SK-N-SH treated with all-trans-retinoic acid at 6 μM for 48 hours (cell line): ENCODE data around the gene NTN1.

Experiments
- ARNTL ChIP-seq: fragments of 450-650 bp; formaldehyde crosslinking; IDR thresholded peaks from 2 replicates; pipeline ENCODE4 v1.5.0; 2020; ENCODE audit warnings: low read depth, mild to moderate bottlenecking, moderate library complexity, borderline replicate concordance
- BACH2 ChIP-seq: fragments of 250-450 bp; sonication (Bioruptor Pico); IDR thresholded peaks from 2 replicates; pipeline ENCODE4 v1.9.0; 2021; ENCODE audit warnings: mild to moderate bottlenecking, borderline replicate concordance
- CSDC2 ChIP-seq: fragments of 250-450 bp; sonication (Bioruptor Pico); IDR thresholded peaks from 2 replicates; pipeline ENCODE4 v1.5.0; 2020; ENCODE audit warnings: mild to moderate bottlenecking, moderate library complexity
- GLIS3 ChIP-seq: fragments of 250-450 bp; sonication (Bioruptor Pico); IDR thresholded peaks from 2 replicates; pipeline ENCODE4 v1.5.0; 2020; ENCODE audit warnings: mild to moderate bottlenecking, moderate library complexity
- ISL1 ChIP-seq: fragments of 250-450 bp; sonication (Bioruptor Pico); IDR thresholded peaks from 2 replicates; pipeline ENCODE4 v2.1.2; 2022; ENCODE audit warnings: mild to moderate bottlenecking, moderate library complexity
- PPARA ChIP-seq: fragments of 250-450 bp; sonication (Bioruptor Pico); IDR thresholded peaks from 2 replicates; pipeline ENCODE4 v1.5.0; 2020; ENCODE audit warnings: mild to moderate bottlenecking, borderline replicate concordance
- SNAI2 ChIP-seq: fragments of 250-450 bp; sonication (Bioruptor Pico); IDR thresholded peaks from 2 replicates; pipeline ENCODE4 v1.5.0; 2020; ENCODE audit warnings: mild to moderate bottlenecking, moderate library complexity
- TCF4 ChIP-seq: fragments of 250-450 bp; sonication (Bioruptor Pico); IDR thresholded peaks from 2 replicates; pipeline ENCODE4 v1.8.0; 2021; ENCODE audit warnings: mild to moderate bottlenecking, moderate library complexity, borderline replicate concordance
- TOX ChIP-seq: fragments of 250-450 bp; sonication (Bioruptor Pico); IDR thresholded peaks from 2 replicates; pipeline ENCODE4 v1.8.0; 2021; ENCODE audit warnings: mild to moderate bottlenecking, moderate library complexity, borderline replicate concordance
- ZFP3 ChIP-seq: fragments of 250-450 bp; sonication (Bioruptor Pico); IDR thresholded peaks from 2 replicates; pipeline ENCODE4 v1.5.0; 2020; ENCODE audit warnings: mild to moderate bottlenecking, moderate library complexity
- TF ChIP-seq, protein P1 (sequence below): fragments of 250-450 bp; sonication (Bioruptor Pico); IDR thresholded peaks from 2 replicates; pipeline ENCODE4 v1.5.1; 2020; ENCODE audit warnings: low read depth, mild to moderate bottlenecking, moderate library complexity
- TF ChIP-seq, protein P2 (sequence below): fragments of 250-450 bp; sonication (Bioruptor Pico); IDR thresholded peaks from 2 replicates; pipeline ENCODE4 v1.8.0; 2020; ENCODE audit warnings: mild to moderate bottlenecking, moderate library complexity, borderline replicate concordance

DNA sequence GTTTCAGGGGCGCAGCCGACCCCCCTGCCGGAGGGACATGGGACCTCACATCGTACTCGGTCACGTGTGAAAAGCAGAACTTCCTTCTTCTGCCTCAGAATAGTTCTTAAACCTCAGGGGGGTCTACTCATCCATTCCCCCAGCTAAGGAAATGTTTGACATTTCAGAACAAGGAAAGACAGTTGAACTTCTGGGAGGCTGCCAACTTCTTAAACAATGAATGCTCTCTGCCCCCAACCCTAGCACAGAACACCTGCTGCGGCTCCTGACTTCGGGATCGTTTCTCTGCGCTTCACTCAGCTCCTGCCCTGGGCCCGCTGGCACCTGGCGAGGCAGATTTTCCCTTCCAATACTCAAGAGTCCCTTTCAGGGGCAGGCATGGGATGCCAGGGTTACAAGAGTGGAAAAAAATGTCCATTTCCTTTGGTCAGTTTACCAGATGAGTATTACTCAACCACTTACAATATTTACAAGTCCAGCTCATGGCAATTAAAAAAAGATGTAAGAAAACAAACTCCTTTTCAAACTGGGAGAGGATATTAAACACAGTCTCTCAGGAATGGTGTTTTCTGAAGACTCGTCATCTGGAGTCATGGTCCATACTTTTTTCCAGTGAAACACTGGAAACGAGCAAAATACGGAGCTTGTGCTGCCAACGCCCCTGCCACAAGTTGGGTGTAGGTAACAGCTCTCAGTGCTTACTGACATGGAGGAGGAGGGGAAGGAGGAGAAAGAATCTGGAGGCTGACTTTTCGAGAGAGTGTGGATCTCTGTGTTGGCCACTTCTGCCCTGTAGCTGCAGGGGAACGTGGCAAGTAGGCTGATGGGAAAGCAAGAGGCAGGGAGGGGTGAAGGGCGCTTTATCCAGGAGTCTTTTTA lies 235.7 kb downstream of the NTN1 start:
- no peak for TF ChIP-seq SNAI2 (CRISPR knock-in tag)
- TF ChIP-seq CSDC2 (CRISPR knock-in tag): no peak
- no peak for TF ChIP-seq ZFP3 (CRISPR knock-in tag)
- TF ChIP-seq, protein P1, sequence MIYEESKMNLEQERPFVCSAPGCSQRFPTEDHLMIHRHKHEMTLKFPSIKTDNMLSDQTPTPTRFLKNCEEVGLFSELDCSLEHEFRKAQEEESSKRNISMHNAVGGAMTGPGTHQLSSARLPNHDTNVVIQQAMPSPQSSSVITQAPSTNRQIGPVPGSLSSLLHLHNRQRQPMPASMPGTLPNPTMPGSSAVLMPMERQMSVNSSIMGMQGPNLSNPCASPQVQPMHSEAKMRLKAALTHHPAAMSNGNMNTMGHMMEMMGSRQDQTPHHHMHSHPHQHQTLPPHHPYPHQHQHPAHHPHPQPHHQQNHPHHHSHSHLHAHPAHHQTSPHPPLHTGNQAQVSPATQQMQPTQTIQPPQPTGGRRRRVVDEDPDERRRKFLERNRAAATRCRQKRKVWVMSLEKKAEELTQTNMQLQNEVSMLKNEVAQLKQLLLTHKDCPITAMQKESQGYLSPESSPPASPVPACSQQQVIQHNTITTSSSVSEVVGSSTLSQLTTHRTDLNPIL (CRISPR knock-in tag): no peak
- TF ChIP-seq, protein P2, sequence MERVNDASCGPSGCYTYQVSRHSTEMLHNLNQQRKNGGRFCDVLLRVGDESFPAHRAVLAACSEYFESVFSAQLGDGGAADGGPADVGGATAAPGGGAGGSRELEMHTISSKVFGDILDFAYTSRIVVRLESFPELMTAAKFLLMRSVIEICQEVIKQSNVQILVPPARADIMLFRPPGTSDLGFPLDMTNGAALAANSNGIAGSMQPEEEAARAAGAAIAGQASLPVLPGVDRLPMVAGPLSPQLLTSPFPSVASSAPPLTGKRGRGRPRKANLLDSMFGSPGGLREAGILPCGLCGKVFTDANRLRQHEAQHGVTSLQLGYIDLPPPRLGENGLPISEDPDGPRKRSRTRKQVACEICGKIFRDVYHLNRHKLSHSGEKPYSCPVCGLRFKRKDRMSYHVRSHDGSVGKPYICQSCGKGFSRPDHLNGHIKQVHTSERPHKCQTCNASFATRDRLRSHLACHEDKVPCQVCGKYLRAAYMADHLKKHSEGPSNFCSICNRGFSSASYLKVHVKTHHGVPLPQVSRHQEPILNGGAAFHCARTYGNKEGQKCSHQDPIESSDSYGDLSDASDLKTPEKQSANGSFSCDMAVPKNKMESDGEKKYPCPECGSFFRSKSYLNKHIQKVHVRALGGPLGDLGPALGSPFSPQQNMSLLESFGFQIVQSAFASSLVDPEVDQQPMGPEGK: no peak
- TF ChIP-seq BACH2 (CRISPR knock-in tag): no peak
- TF ChIP-seq GLIS3 (CRISPR knock-in tag): no peak
- no peak for TF ChIP-seq ARNTL (CRISPR knock-in tag)
- TF ChIP-seq TCF4 (CRISPR knock-in tag): no peak
- TF ChIP-seq PPARA (CRISPR knock-in tag): no peak
- TF ChIP-seq ISL1: no peak
- TF ChIP-seq TOX (CRISPR knock-in tag): no peak
